Measurements from ENCODE around the gene CARD9.

The CARD9 gene

DNA sequence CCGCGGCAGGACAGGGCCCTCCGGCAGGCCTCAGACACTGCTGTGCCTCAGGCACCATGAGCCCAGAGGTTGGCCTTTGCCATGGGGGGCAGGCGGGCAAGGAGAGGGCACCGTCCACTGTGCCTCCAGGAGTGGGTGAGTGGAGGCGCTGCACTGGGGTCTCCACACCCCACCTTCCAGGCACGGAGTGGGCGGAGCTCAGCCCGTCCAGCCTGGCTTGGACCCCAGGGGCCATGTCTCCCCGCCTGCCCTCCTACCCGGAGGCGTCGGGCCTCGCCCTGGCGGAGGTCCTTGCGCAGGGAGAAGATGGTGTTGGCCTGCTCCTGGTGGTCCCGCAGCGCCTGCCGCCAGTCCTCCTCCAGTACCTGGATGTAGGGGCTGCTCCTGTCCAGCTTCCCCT lies 3.4 kb downstream of the CARD9 start:
- DNase-seq (ENCODE audit: low read depth): no peak
- no peak for TF ChIP-seq CTCF (IDR thresholded peaks at IDR 0.05; ENCODE audit: insufficient read depth, low read depth, low read length, missing control alignments)
- H3K4me3 ChIP-seq (ENCODE audit: low read length): no peak overlapping the region

DNA sequence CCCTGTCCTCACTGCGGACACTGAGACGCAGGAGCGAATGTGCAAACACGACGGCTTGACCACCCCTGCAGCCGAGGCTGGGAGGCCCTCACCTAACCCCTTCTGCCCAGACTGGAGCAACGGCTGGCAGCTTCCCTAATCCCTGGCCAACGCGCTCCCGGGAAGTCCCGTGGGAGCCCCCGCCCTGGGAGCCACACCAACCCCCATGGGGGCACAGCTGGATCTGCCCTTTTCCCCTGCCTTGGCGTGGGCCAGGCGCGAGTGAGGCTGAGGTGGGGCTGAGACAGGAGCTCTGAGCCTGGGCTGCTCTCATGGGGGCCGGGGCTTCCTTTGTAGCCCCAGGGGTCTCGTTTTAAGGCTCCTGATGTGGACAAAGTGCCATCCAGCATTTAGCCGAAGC lies 5.3 kb downstream of the CARD9 start:
- no peak overlapping the region for H3K4me3 ChIP-seq (ENCODE audit: low read length)

DNA sequence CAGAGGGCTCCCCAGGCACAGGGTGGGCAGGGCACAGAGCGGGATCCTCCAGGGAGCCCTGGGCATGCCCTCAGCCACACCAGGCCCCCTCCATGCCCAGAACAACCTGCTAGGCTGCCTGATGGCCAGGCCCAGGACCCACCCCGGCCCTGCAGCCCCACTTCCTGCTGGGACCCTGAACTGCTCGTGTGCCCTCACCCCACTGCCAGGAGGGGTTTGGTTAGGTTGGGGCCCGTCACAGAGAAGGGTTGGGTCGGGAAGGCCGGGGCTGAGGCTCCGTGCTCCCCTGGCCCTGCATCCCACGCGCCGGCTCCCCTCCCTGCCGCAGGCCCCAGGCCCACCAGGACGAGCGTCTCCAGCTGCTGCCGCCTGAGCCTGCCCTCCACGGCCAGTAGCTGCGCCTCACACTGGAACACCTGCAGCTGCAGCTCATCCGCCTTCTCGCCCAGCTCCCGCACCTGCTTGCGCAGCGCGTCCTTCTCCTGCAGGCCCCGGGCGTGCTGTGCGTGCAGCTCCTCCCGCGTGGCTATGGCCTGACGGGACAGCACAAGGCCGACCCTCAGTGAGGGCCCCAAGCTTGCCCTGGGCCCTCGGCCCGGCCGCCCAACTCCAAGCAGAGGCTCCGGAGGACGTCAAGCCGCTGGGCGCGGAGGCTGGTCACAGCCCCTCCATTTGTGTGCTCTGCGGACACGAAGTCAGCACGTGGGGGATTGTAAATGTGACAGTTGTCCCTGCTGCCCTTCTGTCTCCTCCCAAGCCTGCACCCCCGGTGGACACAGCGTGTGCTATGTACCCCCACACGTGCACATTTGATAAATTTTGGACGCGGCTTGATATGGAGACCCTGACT lies 5.9 kb downstream of the CARD9 start:
- no peak for DNase-seq (ENCODE audit: low read depth)
- no peak for TF ChIP-seq CTCF (IDR thresholded peaks at IDR 0.05; ENCODE audit: insufficient read depth, low read depth, low read length, missing control alignments)
- H3K4me3 ChIP-seq (ENCODE audit: low read length): no peak overlapping the region

More for the DNA sequence above, 5.3 kb downstream of the CARD9 start:
- no peak for DNase-seq (ENCODE audit: low read depth)
- no peak for TF ChIP-seq CTCF (IDR thresholded peaks at IDR 0.05; ENCODE audit: insufficient read depth, low read depth, low read length, missing control alignments)

GRCh38 chr9:136366826-136367225 lies 6.6 kb downstream of the CARD9 start:
- TF ChIP-seq CTCF (IDR thresholded peaks at IDR 0.05; ENCODE audit: insufficient read depth, low read depth, low read length, missing control alignments): no peak
- DNase-seq (ENCODE audit: low read depth): no peak
- H3K4me3 ChIP-seq (ENCODE audit: low read length): no peak overlapping the region

DNA sequence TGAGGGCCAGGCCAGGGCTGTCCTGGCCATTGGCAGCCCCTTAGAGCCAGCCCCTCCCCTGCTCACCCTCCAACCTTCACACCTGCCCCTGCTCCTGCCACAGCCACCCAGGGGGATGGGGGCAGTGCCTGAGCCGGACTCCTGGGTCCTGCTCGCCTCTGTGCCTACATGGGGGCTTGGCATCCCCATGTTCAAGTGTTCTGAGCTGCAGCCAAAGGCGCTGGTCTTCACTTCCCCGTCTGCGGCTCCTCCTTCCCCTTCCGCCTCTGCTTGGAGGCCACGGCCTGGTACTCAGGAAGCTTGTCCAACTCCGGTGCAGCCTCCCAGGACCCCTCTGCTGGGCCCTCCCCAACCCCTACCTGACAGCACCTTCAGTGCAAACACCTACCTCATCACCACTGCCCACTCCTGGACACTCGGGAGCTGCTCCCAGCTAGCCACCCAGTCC lies 7.7 kb downstream of the CARD9 start:
- no peak for DNase-seq (ENCODE audit: low read depth)
- TF ChIP-seq CTCF (IDR thresholded peaks at IDR 0.05; ENCODE audit: insufficient read depth, low read depth, low read length, missing control alignments): no peak
- H3K4me3 ChIP-seq (ENCODE audit: low read length): no peak overlapping the region

DNA sequence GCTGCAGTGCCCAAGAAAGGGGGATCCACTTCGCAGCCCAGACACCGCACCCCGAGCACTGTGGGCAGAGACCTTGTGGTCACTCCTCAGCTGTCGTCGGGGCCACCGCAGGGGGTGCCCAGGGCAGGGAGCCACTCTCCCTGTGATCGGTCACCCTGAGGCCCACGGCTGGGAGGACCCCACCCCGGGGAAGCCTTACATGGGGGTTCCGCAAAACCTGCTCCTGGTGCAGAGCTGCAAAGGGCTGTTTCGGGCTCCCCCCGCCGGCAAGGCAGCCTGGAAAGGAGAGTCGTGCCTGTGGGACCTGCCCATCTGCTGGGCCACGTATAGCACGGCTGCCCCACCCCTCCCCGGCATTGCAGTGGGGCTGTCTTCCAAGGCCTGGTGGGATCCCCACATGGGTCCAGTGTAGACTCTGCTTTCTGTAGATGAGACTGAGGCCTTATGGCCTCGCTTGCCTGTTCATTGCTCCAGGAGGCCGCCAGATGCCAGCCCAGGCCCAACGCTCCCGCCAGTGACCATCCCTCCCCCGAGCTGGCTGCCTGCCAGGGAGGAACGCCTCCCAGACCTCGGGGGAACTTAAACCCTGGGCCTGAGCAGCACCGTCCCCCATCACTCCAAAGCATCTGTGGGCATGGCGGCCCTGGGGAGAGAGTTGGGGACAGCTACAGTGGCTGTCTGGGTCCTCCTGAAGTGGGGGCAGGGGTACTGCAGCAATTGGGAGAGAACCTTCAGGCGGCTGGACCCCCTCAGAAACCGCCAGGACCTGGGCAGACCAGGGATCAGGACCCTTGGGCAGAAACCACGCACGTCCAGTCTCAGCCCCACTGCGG lies 8.3 kb downstream of the CARD9 start:
- TF ChIP-seq CTCF (IDR thresholded peaks at IDR 0.05; ENCODE audit: insufficient read depth, low read depth, low read length, missing control alignments): no peak
- H3K4me3 ChIP-seq (ENCODE audit: low read length): no peak overlapping the region
- no peak for DNase-seq (ENCODE audit: low read depth)
